GM18861 (cell line): Measurements from ENCODE around the gene OR2V2.

Source experiments
- ATAC-seq: cut with Tn5 transposase; IDR thresholded peaks from one replicate; pipeline ENCODE4 v1.9.1; 2021; ENCODE audit not compliant: unreplicated experiment

The OR2V2 gene

GRCh38 chr5:181189962-181190710, 42.8 kb downstream of the OR2V2 start:
- ATAC-seq: no peak

DNA sequence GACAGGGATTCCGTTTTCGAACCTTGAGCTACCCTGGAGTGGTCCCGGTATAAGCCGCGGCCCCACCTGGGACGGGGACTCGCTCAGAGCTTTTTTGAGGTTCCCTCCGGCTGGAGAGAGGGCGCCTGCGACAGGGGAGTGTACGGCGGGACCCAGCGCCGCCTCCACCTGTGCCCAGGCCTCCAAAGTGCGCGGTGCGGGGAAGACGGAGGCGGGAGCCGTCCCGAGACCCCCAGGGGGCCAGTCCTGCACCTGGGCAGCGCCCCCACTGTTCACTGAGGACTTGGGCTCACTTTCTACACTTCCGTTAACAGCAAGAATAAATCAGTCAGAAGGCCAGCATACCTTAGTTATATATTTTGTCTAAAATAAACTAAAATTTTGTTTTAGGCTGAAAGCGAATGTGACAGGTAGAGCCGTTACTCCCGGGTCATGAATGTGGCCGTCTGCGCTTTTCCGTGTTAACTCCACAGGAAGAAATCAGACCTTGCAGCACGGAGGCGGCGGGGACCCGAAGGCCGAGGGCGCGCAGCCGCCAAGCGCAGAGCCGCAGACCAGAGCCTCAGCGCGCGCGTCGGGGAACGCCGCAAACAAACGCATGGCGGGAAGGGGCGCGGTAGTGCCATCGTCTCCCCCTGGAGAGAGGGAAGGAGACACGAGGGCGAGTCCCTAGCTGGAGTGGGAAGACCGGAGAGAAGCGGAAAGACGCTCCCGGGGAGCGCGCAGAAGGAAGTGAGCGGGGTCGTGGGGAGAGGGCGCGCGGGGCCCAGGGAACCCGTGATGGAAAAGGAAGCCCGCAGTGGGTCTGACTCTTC, 43.5 kb downstream of the OR2V2 start:
- ATAC-seq: no peak

GRCh38 chr5:181191526-181192336, 44.3 kb downstream of the OR2V2 start:
- peak; percentile 43 for ATAC-seq

DNA sequence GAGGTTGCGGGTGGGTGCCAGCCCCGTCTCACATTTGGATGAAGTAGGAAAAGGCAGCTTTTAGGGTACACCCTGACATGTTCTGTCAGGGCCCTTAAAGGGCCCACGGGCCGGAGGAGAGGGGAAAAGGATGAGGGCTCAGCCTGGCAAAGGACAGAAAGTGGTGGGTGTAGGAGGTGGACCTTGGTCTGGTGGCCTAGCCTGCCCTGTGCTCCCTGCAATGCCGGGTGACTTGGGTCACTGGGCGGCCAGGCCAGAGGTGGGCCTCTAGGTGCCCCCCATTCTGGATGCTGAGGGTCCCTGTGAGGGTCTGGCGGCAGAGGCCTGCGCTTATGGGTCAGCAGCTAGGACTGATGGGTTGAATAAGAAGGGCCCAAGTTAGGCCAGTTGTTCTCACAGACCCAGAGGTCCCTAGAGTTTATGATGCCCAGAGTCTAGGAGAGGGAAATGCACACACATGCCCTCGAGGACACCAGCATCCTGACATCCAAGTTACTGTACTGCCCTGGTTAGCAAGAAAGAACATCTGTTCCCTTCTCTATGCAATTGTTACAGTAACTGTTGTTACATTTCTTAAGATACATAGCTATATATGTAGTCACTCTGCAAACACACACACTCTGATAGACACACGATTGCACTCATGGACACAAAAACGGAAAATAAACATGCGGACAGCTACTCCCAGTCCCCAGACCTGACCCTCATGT, 45.1 kb downstream of the OR2V2 start:
- ATAC-seq: no peak

GRCh38 chr5:181193656-181194055, 46.3 kb downstream of the OR2V2 start:
- ATAC-seq: no peak

- ATAC-seq: no peak
Measured at GRCh38 chr5:181194489-181195248, 47.3 kb downstream of the OR2V2 start.

- no peak for ATAC-seq
Measured at GRCh38 chr5:181195249-181195761, 47.9 kb downstream of the OR2V2 start.

GRCh38 chr5:181197326-181197951, 50.1 kb downstream of the OR2V2 start:
- no peak for ATAC-seq

DNA sequence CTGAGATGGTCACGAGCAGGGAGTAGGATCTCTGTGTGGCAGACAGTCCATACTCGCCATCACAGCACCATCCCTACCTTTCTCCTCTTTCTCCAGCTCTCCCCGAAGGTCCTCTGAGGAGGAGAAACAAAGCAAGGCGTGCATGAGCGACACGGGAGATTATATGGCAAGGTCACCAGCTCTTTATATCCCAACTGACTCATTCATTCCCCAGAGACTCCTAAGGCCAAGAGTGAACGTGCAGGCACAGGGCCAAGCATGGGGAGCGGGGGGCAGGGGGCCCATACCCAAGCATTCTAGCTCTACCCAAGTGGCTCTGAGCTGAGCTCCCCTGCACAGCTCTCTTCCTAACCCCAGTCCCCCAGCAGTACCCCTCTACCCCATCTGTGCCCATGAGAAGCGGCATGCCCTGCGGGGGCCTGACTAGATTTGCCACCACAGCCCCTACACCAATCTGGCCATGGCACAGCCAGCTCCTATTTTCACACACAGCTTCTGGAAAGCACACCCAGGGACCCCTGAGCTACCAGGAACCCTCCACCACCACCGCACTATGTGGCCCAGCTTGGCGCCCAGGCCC, 50.8 kb downstream of the OR2V2 start:
- no peak for ATAC-seq

- ATAC-seq: peak; percentile 87
Measured at GRCh38 chr5:181198905-181199519, 51.6 kb downstream of the OR2V2 start.

- no peak for ATAC-seq
Measured at GRCh38 chr5:181199881-181200638, 52.7 kb downstream of the OR2V2 start.

GRCh38 chr5:181200816-181201215, 53.4 kb downstream of the OR2V2 start:
- no peak for ATAC-seq

- no peak for ATAC-seq
Measured at GRCh38 chr5:181203093-181203711, 55.8 kb downstream of the OR2V2 start.

GRCh38 chr5:181203777-181204112, 56.4 kb downstream of the OR2V2 start:
- no peak for ATAC-seq

DNA sequence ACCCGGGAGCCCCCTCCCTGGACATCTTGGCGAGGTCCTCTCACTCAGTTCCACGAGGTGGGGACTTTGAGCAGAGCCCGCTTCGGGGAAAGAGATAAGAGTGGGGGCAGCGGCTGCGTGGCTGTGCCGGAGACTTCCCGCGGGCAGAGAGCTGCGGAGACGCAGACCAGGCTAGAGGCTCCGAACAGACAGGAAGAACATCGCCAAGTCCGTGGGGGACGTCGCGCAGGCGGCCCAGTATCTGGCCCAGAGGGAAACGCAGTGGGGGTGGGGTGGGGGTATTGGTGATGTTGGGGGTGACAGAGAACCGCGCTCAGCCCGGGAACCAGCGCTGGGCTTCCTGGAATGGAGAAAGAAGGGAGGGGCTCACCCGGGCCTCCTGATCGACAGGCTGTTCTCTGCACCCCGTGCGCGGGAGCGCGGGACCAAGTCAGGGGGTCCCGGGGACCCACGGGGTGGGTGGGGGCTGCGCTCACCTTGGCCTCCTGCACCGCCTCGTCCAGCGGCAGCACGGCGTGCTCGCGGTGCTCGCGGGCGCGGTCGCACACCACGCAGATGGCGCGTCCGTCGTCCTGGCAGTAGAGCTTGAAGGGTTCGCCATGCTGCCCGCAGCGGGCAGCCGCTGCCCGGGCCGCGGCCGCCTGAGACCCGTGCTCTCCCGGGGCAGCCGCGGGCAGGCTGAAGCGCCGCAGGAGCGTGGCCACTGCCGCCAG, 56.9 kb downstream of the OR2V2 start:
- ATAC-seq: no peak

DNA sequence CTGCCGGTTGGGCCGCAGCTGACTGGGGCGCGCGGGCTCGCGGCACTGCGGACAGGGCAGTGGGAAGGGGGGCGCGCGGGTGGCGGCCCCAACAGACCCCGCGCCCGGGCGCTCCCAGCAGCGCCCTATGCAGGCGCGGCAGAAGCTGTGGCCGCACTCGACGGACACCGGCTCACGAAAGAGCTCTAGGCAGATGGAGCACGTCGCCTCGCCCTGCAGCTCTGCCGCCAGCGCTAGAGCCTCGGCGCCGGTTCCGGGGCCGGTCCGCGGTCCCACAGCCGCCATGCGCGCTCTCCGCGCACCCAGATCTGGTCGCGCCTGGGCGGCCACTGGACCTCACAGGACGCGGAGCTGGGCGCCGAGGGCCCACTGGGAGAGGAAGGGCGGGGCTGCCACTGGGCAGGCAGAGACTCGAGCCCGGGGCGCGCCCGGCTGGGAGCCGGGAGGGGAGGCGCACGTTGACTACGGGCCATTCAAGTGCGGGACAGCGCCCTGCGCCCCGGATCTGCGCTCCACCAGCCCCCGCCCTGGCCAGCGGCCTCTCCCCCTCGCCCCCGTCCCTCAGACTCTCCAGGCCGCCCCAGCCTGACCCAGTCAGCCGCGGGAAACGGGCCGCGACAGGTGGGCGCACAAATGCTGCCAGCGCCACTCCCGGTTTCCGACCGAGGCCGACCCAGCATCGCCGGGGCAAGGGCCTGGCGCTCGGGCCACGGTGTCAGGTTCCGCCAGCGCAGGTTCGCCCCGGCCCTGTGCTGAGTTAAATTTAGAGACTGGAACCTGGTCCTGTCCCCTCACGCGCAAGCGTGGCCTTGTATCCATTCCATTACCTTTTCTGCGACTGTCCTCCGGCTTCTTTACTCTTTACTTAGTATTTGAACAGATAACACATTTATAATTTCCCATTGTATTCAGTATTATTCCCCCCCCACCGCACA, 57.7 kb downstream of the OR2V2 start, which contains the start of gene TRIM7:
Gene TRIM7, minus strand, starts transcription at position 371 of the 935 bp plus-strand sequence. Its CDS starts 86 bp downstream, at position 285.
- no peak for ATAC-seq
